Measurements from ENCODE around the gene ZDHHC14.
"Not testable (repeated sequence)": the region's sequence is repeated elsewhere in the genome, so short reads cannot be mapped to it uniquely, and the experiment has no call there.

The ZDHHC14 gene

DNA sequence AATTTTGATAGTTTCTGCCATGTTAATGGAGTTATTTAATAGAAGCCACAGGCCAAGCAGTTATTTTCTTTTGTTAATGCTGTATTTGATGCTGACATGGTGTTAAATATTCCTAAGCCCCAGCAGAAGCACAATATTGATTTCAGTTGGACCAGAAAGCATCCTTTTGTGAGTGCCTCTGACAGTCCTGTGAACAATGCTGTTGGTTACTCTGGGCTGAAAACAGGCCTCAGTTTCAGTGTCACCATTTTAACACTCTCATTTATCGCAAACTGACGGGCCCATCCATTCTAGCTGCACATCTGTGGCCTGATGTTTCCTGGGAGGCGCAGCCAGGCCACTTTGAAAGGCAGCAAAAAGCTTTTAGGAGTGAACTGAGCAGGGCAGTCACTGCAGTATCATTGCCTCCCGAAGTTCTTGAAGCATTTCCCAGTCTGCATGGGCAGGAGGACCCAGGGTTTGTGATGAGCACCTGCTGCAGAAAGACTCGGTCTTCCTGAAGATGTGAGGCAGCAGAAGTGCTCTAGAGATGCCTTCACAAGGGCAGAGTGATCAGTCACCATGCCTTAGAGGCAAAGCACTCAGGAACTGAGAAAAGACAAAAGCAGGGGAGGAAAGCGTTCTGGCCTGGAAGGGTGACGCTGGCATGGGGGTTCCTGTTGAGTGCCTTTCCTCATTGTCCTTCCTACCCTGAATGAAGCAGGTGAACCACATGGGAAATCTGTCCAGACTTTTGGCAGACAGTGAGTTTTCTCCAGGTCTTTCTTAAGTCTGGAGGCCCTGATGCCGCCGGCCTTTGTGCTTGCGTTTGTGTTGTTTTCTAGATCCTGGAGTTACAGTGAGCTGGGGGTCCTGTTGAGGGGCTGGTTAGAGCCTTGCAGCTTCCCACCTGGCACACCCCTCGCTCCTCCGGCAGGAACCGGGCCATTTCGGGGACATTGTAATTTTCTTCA is 74.0 kb downstream of the ZDHHC14 start:
- Histone ChIP-seq H3K9me3 (ENCODE audit: control insufficient read depth, low read length) (no peaks in the 10 kb centered on the region), H3K27me3 (ENCODE audit: control insufficient read depth, insufficient read depth, low read length) (no peaks in the 10 kb centered on the region), H3K36me3 (ENCODE audit: control insufficient read depth, insufficient read depth, low read length) (no peaks in the 10 kb centered on the region), H3K4me1 (ENCODE audit: control insufficient read depth, insufficient read depth, low read length) (peaks cover under 1% of the 10 kb centered on the region), H3K4me3 (ENCODE audit: low read length) (no peak overlapping the region), H3K9ac (ENCODE audit: low read length) (no peak overlapping the region)

DNA sequence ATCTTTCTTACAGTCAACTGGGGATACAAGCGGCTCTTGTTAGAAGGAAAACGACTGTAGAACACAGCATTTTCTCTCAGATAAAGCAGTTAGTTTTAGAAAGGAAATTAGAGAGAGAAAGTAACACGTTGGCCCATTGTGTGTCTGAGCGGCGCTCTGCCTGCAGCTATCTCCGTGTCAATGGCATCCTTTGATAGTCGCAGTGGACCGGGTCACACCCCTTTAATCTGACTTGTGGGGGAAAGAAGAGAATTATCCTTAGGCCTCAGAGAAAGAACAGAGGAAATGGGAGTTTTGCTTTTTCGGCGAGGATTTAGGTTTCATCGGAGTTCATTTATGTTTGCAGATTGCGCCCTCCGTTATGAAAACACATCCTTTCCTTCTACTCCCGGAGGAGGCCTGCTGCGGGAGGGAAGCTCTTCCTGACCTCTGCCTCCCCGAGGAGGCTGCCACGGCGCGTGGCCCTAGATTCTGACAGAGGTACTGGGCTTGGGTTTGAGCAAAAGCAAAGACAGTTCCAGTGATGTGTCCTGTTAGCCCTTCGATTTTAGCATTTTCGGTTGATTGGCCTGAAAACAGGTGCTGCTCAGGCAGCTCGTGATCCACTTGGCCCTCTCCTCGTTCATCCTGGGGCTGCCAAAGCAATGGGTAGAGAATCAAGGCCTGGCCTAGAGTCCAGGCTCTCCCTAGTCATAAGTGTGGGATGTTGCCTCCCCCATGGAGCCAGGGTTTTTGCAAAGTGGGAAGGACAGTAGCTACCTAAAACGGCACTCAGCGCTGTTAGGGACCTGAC is 74.9 kb downstream of the ZDHHC14 start:
- Histone ChIP-seq H3K27me3 (ENCODE audit: control insufficient read depth, insufficient read depth, low read length) (no peaks in the 10 kb centered on the region), H3K4me3 (ENCODE audit: low read length) (no peak overlapping the region), H3K4me1 (ENCODE audit: control insufficient read depth, insufficient read depth, low read length) (no peaks in the 10 kb centered on the region), H3K9ac (ENCODE audit: low read length) (no peak overlapping the region), H3K36me3 (ENCODE audit: control insufficient read depth, insufficient read depth, low read length) (no peaks in the 10 kb centered on the region), H3K9me3 (ENCODE audit: control insufficient read depth, low read length) (no peaks in the 10 kb centered on the region)

DNA sequence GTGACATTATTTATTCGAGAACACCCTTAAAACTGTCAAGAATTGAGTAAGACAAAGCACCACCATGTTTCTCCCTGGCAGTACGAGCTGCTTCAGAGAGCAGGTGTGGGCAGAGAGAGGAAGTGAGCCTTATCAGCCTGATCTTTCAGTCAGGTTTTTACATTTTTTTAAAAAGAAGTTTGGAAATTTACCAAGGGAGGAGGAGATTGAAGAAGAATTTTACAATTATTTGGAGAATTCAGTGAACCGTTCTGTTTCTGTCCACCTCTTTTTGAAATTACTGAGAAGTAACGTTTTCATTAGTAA is 75.5 kb downstream of the ZDHHC14 start:
- Histone ChIP-seq H3K36me3 (ENCODE audit: control insufficient read depth, insufficient read depth, low read length) (no peaks in the 10 kb centered on the region), H3K27me3 (ENCODE audit: control insufficient read depth, insufficient read depth, low read length) (no peaks in the 10 kb centered on the region), H3K4me3 (ENCODE audit: low read length) (no peak overlapping the region), H3K9ac (ENCODE audit: low read length) (no peak overlapping the region), H3K9me3 (ENCODE audit: control insufficient read depth, low read length) (no peaks in the 10 kb centered on the region), H3K4me1 (ENCODE audit: control insufficient read depth, insufficient read depth, low read length) (no peaks in the 10 kb centered on the region)

DNA sequence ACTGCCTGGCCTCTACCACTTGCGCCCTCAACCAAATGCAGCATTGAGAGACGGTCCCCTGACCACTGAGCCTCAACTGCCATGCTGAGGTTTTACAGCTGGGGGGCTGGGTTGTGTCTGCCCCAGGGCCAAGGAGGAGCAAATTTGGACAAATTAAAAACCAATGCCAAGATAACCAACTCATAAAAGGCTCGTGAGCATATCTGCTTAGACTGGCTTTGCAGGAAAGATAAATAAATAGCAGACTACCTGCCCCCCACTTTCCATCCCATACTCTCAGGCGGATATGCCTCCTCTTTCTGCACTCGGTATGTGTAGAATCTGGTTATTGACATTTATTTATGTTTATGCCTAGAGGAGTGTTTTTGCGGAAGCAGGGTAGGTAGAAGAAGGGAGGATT is 76.8 kb downstream of the ZDHHC14 start:
- Histone ChIP-seq H3K36me3 (ENCODE audit: control insufficient read depth, insufficient read depth, low read length) (no peaks in the 10 kb centered on the region), H3K9ac (ENCODE audit: low read length) (no peak overlapping the region), H3K4me3 (ENCODE audit: low read length) (no peak overlapping the region), H3K27me3 (ENCODE audit: control insufficient read depth, insufficient read depth, low read length) (no peaks in the 10 kb centered on the region), H3K9me3 (ENCODE audit: control insufficient read depth, low read length) (no peaks in the 10 kb centered on the region), H3K4me1 (ENCODE audit: control insufficient read depth, insufficient read depth, low read length) (no peaks in the 10 kb centered on the region)

DNA sequence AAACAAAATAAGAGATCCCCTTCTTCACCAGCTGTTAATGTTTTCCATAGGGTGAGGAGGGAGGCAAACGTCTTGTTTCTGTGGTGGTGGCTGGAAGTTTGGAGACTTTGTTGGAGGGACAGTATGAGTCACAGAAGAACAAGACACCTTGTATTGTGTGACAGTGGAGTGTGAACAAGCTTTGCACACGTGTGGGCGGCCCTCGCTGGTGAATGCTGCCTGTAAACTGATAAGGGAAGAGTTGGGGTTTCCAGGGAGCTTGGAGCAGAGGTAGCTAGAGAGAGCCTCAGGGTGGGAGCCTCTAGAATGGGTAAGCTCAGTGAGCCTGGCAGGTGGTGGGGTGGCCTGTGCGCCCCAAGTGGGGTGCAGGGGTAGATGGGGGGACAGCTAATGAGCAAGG is 78.3 kb downstream of the ZDHHC14 start:
- Histone ChIP-seq H3K36me3 (ENCODE audit: control insufficient read depth, insufficient read depth, low read length) (no peaks in the 10 kb centered on the region), H3K9me3 (ENCODE audit: control insufficient read depth, low read length) (no peaks in the 10 kb centered on the region), H3K4me1 (ENCODE audit: control insufficient read depth, insufficient read depth, low read length) (no peaks in the 10 kb centered on the region), H3K27me3 (ENCODE audit: control insufficient read depth, insufficient read depth, low read length) (no peaks in the 10 kb centered on the region), H3K4me3 (ENCODE audit: low read length) (no peak overlapping the region), H3K9ac (ENCODE audit: low read length) (no peak overlapping the region)

DNA sequence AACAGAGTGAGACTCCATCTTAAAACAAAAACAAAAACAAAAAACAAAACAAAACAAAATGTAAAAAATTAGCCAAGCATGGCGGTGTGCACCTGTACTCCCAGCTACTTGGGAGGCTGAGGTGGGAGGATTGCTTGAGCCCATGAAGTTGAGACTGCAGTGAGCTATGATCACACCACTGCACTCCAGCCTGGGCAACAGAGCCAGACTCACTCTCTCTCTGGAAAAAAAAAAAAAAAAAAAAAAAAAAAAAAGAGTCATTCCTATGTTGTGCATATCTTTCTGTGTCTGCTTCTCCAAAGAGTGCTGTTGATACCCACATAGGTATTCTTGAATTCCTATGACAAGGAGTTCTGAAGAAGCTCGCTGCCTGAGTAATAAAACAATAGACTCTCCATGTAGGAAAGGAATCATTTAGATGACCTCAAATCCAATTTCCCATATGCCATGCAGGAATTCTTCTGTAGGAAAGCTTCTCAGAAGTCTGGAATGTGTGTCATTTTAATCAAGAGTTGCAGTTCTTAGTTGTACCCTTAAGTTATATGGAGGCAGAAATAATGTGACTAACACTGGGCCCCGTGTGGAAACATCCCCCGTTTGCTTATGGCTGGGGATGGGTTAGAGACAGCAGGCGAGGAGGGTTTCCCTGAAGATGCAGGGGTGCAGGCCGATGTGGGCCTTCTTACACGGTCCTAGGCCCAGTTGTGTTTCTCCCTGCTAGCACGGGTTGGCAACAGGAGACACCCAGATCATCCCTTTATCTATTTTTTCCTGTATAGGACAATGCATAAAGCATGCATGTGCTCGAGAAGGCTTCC is 79.4 kb downstream of the ZDHHC14 start:
- no peaks in the 10 kb centered on the region for H3K36me3 ChIP-seq (ENCODE audit: control insufficient read depth, insufficient read depth, low read length)
- no peak overlapping the region for H3K4me3 ChIP-seq (ENCODE audit: low read length)
- H3K27me3 ChIP-seq (ENCODE audit: control insufficient read depth, insufficient read depth, low read length), result no peaks in the 10 kb centered on the region
- H3K9me3 ChIP-seq (ENCODE audit: control insufficient read depth, low read length), result no peaks in the 10 kb centered on the region
- H3K4me1 ChIP-seq (ENCODE audit: control insufficient read depth, insufficient read depth, low read length), result no peaks in the 10 kb centered on the region
- no peak overlapping the region for H3K9ac ChIP-seq (ENCODE audit: low read length)

DNA sequence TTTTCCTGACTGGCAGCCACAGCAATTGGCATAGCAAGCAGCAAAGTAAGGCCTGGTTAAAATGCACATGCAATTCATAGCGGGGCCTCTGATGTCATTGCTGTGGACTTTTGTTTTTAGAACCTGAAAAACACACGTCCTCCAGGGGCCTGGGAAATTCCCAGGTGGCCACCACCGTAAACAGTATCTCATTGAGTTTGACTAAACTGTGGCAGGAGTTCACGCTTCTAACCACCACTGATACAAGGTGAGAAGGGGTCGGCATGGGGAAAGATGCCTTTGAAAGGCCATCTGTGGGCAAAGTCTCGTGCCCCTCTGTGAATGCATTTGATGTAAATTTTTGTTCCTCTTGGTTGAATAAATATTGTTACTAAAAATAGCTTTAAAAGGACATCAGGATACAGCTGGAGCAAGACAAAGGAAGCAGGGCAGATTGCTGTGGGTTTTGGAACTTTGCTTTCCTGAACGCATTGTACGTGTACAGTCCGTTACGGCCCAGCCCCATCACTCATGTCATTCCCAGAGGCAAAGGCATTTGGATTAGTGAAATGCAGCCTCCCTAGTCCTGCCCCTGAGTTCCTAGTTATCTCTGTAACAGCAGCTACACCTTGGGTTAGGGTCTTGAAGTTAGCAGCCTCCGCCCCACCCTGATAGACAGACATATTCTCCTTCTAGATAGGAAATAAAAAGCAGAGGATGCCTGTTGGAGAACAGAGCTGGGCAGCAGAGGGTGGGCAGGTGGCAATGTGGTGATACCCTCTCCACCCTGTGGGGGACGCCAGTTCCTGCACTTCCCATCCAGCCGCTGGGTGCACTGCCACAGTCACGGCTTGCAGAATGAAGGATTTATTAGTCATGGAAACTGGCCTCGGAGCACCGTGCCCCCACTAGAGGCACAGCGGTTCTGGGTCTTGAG is 80.3 kb downstream of the ZDHHC14 start:
- Histone ChIP-seq H3K27me3 (ENCODE audit: control insufficient read depth, insufficient read depth, low read length) (no peaks in the 10 kb centered on the region), H3K9ac (ENCODE audit: low read length) (no peak overlapping the region), H3K4me1 (ENCODE audit: control insufficient read depth, insufficient read depth, low read length) (no peaks in the 10 kb centered on the region), H3K4me3 (ENCODE audit: low read length) (no peak overlapping the region), H3K9me3 (ENCODE audit: control insufficient read depth, low read length) (no peaks in the 10 kb centered on the region), H3K36me3 (ENCODE audit: control insufficient read depth, insufficient read depth, low read length) (no peaks in the 10 kb centered on the region)

DNA sequence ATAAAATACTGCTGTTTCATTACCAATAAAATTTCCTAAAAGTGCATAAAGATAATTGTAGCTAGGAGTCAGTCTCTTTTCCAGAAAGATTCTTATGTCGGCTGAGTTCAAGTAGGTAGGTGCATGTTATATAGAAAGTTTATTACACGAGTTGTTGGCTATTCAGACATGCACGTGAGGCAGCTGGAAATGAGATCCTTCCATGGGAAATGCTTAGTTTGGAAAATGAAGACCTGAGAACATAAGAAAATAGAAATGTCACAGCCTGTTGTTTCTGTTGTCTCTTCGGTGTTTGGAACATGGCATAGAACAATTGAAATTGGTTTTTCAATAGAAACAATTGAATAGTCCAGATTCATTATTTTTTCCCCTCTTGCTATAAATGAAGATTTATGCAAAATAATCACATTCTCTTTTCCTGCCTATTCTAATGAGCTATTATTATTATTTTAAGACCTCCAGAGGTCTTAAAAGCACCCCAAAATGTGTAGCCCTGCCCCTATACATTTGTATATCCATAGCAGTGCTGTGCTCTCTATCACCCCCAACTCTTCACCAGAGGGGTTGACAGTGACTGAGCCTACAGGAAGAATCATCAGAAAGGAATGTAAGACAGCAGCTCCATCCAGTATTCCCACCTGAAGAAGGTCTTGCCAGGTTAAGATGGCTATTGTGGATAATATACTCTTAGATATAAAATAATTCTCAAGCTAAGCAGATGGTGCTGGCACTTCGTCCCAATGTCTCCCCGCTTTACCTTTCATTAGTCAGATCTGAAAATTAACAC is 82.2 kb downstream of the ZDHHC14 start:
- no peak overlapping the region for H3K4me3 ChIP-seq (ENCODE audit: low read length)
- H3K27me3 ChIP-seq (ENCODE audit: control insufficient read depth, insufficient read depth, low read length), result no peaks in the 10 kb centered on the region
- H3K9ac ChIP-seq (ENCODE audit: low read length), result no peak overlapping the region

DNA sequence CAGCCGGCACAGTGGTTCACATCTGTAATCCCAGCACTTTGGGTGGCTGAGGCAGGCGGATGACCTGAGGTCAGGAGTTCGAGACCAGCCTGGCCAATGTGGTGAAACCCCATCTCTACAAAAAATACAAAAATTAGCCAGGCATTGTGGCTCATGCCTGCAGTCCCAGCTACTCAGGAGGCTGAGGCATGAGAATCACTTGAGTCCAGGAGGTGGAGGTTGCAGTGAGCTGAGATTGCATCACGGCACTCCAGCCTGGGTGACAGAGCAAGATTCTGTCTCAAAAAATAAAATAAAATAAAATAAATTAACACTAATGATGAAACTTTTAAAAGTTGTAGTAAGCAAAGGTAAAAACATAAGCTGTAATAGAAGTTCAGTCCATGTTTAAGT is 82.7 kb downstream of the ZDHHC14 start:
- not testable (repeated sequence) for H3K4me1 ChIP-seq (ENCODE audit: control insufficient read depth, insufficient read depth, low read length); H3K9me3 ChIP-seq (ENCODE audit: control insufficient read depth, low read length); H3K4me3 ChIP-seq (ENCODE audit: low read length); H3K27me3 ChIP-seq (ENCODE audit: control insufficient read depth, insufficient read depth, low read length); H3K9ac ChIP-seq (ENCODE audit: low read length); H3K36me3 ChIP-seq (ENCODE audit: control insufficient read depth, insufficient read depth, low read length)

More for the DNA sequence above, 82.2 kb downstream of the ZDHHC14 start:
- Histone ChIP-seq H3K9me3 (ENCODE audit: control insufficient read depth, low read length) (no peaks in the 10 kb centered on the region), H3K4me1 (ENCODE audit: control insufficient read depth, insufficient read depth, low read length) (no peaks in the 10 kb centered on the region), H3K36me3 (ENCODE audit: control insufficient read depth, insufficient read depth, low read length) (no peaks in the 10 kb centered on the region)

DNA sequence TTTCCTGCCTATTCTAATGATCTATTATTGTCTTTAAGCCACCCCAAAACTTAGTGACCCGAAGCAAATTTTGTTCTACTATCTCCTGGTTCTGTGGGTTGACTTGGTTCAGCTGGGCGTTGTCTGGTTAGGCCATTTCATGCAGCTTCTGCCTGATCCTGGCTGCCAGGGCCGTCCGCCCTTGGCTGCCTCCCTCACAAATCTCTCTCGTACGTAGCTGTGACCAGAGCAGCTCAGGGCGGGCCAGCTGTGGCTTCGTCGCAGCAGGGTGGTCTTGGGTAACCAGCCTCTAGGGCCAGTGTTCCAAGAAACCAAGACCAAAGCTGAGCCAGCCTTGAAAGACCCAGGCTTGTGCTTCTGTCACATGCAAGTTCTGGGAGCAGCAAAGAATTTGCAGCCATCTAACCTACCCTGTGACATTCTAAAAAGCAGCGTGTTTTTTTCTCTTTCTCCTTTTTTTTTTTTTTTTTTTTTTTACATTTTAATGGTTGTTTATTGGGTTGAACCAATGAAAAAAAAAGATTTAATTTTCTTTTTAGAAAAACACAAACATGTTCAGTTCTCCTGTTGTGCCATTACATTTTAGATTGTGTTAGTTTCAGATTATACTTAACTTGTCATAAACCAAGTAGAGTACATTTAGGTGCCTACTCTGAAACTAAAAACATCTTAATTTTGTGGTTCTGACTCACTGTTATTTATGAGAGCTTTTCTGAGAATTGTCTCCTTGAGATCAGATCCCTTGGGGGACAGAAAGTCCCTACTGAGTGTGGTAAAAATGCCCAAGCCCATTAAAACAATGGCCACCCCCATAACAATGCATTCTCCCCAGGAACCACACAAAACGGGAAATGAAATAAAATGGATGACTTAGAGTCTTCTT is 83.9 kb downstream of the ZDHHC14 start:
- Histone ChIP-seq H3K4me3 (ENCODE audit: low read length) (no peak overlapping the region), H3K27me3 (ENCODE audit: control insufficient read depth, insufficient read depth, low read length) (no peaks in the 10 kb centered on the region), H3K4me1 (ENCODE audit: control insufficient read depth, insufficient read depth, low read length) (no peaks in the 10 kb centered on the region), H3K9ac (ENCODE audit: low read length) (no peak overlapping the region), H3K9me3 (ENCODE audit: control insufficient read depth, low read length) (no peaks in the 10 kb centered on the region), H3K36me3 (ENCODE audit: control insufficient read depth, insufficient read depth, low read length) (no peaks in the 10 kb centered on the region)

Data from mucosa of stomach (tissue), 1 donor.